HuH-7 (cell line): Measurements from ENCODE around the gene MYDGF.
A peak's percentile ranks its signal among the peaks of the same experiment; 100 is the strongest.

Source experiments
- DNase-seq: peaks from one replicate; pipeline ENCODE4 v3.0.0; 2011; ENCODE audit warnings: low spot score

The MYDGF gene

DNA sequence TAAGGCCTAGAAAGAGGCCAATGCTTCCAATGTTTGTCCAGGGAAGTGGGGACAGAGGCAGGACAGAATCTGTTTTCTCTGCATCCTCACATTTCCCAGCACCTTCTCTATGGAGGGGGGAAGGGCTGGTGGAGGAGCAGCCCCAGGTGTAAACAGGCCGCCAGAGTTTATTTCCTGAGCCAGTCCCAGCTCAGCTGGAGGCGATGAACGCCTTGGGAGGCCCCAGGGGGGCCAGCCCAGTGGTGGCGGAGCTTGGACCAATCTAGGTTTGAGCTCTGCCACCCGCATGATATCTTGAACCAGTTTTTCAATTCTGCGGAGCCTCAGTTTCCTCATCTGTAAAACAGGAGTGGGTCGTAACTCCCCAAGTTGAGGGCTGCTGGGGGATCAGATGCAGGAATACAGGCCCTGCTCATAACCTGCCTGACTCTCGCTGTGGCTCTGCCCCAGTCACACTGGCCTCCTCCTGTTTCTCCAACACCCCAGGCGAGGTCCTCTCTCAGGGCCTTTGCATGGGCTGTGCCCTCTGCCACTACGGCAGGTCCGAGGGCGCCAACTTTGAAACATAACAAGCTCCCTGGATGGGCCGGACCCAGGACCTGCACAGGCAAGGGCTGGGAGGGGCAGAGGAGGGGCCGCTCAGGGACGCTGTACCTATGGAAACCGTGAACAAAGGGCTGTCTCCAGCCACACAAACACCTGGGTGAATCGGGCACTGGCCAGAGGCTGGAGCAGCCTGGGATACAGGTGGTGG, 29.7 kb downstream of the MYDGF start:
- DNase-seq = no peak

GRCh38 chr19:4639531-4640246, 30.5 kb downstream of the MYDGF start:
- DNase-seq = no peak

- DNase-seq = peak; percentile 98
Measured at GRCh38 chr19:4638828-4639530, 31.2 kb downstream of the MYDGF start, which contains the start of gene TNFAIP8L1. Gene TNFAIP8L1 (plus strand): TSS chr19:4639516. CDS start chr19:4651870, 12,354 bp downstream.

DNA sequence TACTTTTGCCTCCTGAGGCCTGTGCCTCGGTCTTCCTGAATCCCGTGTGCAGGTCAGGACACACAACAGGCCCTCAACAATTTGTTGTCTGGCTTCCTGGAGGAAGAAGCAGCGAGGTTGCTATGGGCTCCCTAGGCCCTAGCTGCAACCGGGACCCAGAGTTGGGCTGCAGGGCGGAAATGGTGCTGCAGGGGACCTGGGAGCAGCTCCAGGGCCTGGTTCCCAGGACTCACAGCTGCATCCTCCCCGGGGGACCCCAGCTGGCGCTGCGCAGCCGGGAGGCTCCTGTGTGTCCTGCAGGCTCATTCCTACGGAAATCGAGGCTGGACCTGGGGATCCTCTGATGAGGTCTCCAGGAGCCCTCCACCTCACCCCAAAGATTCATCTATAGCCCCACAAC, 31.8 kb downstream of the MYDGF start:
- no peak for DNase-seq

GRCh38 chr19:4636761-4637160, 33.4 kb downstream of the MYDGF start:
- no peak for DNase-seq

GRCh38 chr19:4636151-4636717, 33.9 kb downstream of the MYDGF start:
- peak; percentile 76 for DNase-seq

- no peak for DNase-seq
Measured at GRCh38 chr19:4635754-4636116, 34.4 kb downstream of the MYDGF start.

- DNase-seq = peak; percentile 72
Measured at GRCh38 chr19:4633140-4633967, 36.8 kb downstream of the MYDGF start.

DNA sequence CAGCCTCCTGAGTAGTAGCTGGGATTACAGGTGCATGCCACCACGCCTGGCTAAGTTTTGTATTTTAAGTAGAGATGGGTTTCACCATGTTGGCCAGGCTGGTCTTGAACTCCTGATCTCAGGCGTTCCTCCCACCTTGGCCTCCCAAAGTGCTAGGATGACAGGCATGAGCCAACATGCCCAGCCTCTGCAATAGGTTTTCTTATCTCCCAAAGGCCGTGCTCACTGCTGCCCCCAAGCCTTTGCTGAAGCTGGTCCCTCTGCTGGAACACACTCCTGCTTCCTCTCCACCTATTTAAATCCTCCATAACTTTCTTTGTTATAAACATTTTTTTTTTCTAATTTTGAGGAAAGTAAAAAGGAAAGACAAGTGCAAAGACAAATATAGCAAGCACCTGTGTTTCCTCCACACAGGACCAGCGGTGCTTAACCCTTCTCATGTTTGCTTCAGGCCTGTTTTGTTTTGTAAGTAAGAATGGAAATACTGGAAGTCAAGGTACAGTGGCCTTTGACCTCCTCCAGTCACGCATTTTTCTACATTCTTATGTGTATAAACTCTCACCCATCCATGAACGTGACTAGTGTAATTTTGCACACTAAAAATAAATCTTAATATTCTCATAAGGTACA, 45.3 kb downstream of the MYDGF start:
- DNase-seq = no peak

GRCh38 chr19:4624301-4624700, 45.8 kb downstream of the MYDGF start:
- DNase-seq = no peak

DNA sequence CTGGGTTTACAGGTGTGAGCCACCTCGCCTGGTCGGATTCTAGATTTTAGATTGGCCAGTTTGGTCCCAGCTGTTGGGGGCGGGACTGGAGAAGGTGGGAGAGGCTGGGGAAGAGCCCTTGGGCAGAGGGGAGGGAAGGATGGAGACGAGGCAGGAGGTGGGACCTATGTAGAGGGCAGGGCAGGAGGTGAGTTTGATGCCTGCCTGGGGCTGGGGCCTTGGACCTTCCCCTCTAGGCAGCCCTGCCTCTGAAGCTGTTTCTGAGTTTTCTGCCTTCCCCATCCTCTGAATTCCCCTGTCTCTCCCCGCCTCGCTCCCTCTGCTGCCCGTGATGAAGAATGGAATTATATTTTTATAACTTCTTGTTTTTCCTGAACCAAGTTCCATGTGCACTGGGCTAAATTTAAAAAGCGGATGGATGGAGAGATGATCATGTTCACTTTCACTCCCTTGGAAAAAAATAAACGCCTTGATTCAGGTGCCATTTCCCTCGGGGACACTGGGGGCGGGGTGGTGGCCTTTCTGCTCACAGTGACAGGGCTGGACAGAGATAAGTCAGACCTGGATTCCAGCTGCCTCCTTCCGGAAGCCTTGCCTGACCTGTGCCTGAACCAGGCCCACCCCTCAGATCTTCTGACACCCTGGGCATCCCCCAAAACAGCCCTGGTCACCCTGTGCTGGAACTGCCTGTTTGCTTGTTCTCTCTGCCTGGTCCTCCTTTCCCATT, 47.3 kb downstream of the MYDGF start:
- DNase-seq = no peak

DNA sequence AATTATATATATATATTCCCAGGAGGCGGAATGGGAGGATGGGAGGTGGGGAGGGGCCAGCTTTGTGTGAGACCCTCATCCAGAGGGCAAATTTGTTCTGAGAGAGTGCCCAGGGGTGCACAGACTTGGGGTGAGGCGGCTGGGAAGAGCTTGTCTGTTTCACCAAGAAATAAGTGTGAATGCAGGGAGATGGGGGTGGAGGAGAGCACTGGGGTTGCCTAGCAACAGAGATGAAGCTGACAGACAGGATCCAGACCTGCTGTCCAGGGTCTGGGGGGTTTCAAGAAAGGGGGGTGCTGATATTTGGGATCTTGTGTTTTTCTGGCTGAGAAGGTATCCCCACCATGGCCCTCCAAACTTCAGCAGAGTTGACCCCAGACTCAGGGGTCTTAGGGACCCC, 49.5 kb downstream of the MYDGF start:
- DNase-seq = no peak

DNA sequence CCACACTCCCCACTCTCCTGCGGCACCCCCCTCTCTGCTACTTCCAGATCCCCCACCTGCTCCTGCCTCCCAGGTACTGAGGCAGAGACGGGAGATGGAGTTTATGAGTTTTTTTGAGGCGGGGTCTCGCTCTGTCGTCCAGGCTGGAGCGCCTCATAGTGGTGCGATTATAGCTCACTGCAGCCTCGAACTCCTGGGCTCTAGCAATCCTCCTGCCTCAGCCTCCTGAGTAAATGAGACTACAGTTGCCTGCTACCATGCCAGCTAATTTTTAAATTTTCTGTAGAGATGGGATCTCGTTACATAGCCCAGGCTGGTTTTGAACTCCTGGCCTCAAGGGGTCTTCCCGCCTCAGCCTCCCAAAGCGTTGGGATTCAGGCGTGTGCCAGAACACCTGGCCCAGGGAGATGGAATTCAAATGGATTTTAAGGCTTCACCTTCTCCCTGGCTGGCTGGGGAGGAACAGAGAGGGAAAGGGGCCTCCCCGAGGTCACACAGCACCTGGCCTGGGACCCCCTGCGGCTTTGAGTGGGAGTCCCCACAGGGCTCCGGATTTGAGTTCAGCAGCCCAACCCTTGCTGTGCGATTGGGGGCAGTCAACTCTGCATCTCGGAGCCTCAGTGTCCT, 50.4 kb downstream of the MYDGF start:
- no peak for DNase-seq

- DNase-seq = no peak
Measured at GRCh38 chr19:4618019-4618418, 52.1 kb downstream of the MYDGF start.

- no peak for DNase-seq
Measured at GRCh38 chr19:4613254-4613751, 56.8 kb downstream of the MYDGF start.

- DNase-seq = no peak
Measured at GRCh38 chr19:4609878-4610511, 60.1 kb downstream of the MYDGF start.
